ENCODE results near the gene DNAJC6.
"Not testable (repeated sequence)": the region's sequence is repeated elsewhere in the genome, so short reads cannot be mapped to it uniquely, and the experiment has no call there.

Gene DNAJC6

GRCh38 chr1:65429078-65429477 is 119.7 kb downstream of the DNAJC6 start:
- no peak for DNase-seq (ENCODE audit: low read depth)

- DNase-seq (ENCODE audit: low read depth), result no peak
Observed at GRCh38 chr1:65429806-65430205, 120.5 kb downstream of the DNAJC6 start.

- no peak for DNase-seq (ENCODE audit: low read depth)
Observed at GRCh38 chr1:65431111-65431705, 121.9 kb downstream of the DNAJC6 start.

GRCh38 chr1:65432918-65433317 is 123.6 kb downstream of the DNAJC6 start:
- no peak for DNase-seq (ENCODE audit: low read depth)

GRCh38 chr1:65434255-65434654 is 124.9 kb downstream of the DNAJC6 start:
- DNase-seq (ENCODE audit: low read depth), result no peak

GRCh38 chr1:65434760-65435159 is 125.4 kb downstream of the DNAJC6 start:
- no peak for DNase-seq (ENCODE audit: low read depth)

- DNase-seq (ENCODE audit: low read depth), result no peak
Observed at GRCh38 chr1:65435987-65436386, 126.6 kb downstream of the DNAJC6 start.

- no peak for DNase-seq (ENCODE audit: low read depth)
Observed at GRCh38 chr1:65437616-65438015, 128.3 kb downstream of the DNAJC6 start.

- DNase-seq (ENCODE audit: low read depth), result no peak
Observed at GRCh38 chr1:65440322-65440900, 131.1 kb downstream of the DNAJC6 start.

GRCh38 chr1:65440915-65441314 is 131.6 kb downstream of the DNAJC6 start:
- DNase-seq (ENCODE audit: low read depth), result no peak

- DNase-seq (ENCODE audit: low read depth), result no peak
Observed at GRCh38 chr1:65441464-65441863, 132.1 kb downstream of the DNAJC6 start.

- DNase-seq (ENCODE audit: low read depth), result no peak
Observed at GRCh38 chr1:65442442-65442841, 133.1 kb downstream of the DNAJC6 start.

GRCh38 chr1:65443647-65444046 is 134.3 kb downstream of the DNAJC6 start:
- DNase-seq (ENCODE audit: low read depth), result no peak

GRCh38 chr1:65444128-65444640 is 134.8 kb downstream of the DNAJC6 start:
- DNase-seq (ENCODE audit: low read depth), result no peak

- DNase-seq (ENCODE audit: low read depth), result no peak
Observed at GRCh38 chr1:65445837-65446236, 136.5 kb downstream of the DNAJC6 start.

GRCh38 chr1:65449214-65449823 is 140.0 kb downstream of the DNAJC6 start:
- DNase-seq (ENCODE audit: low read depth), result no peak

- DNase-seq (ENCODE audit: low read depth), result not testable (repeated sequence)
Observed at GRCh38 chr1:65455678-65456077, 146.3 kb downstream of the DNAJC6 start.

GRCh38 chr1:65456481-65456880 is 147.1 kb downstream of the DNAJC6 start:
- DNase-seq (ENCODE audit: low read depth), result no peak

- DNase-seq (ENCODE audit: low read depth), result no peak
Observed at GRCh38 chr1:65457868-65458267, 148.5 kb downstream of the DNAJC6 start.

GRCh38 chr1:65458730-65459396 is 149.5 kb downstream of the DNAJC6 start:
- DNase-seq (ENCODE audit: low read depth), result no peak

- no peak for DNase-seq (ENCODE audit: low read depth)
Observed at GRCh38 chr1:65459397-65459768, 150.0 kb downstream of the DNAJC6 start.
